NCI-H2196 (cell line): ENCODE results near the gene SPDYE2B.
"Not testable (repeated sequence)": the region's sequence is repeated elsewhere in the genome, so short reads cannot be mapped to it uniquely, and the experiment has no call there.

Experiments
- DNase-seq: peaks from one replicate; lab custom pipeline; 2025; ENCODE audit not compliant: unreplicated experiment; lab: John Stamatoyannopoulos, UW

The SPDYE2B gene

GRCh38 chr7:102649924-102650323 lies at the start of gene SPDYE2B:
SPDYE2B (plus strand) TSS chr7:102650319; CDS start chr7:102652349, 2,030 bp downstream.
- not testable (repeated sequence) for DNase-seq

GRCh38 chr7:102602317-102602716 lies 47.8 kb upstream of the SPDYE2B start:
- not testable (repeated sequence) for DNase-seq

GRCh38 chr7:102604431-102605145 lies 45.5 kb upstream of the SPDYE2B start:
- not testable (repeated sequence) for DNase-seq

GRCh38 chr7:102606848-102607247 lies 43.3 kb upstream of the SPDYE2B start:
- DNase-seq: not testable (repeated sequence)

- not testable (repeated sequence) for DNase-seq
Measured at GRCh38 chr7:102609734-102610133, 40.4 kb upstream of the SPDYE2B start.

- not testable (repeated sequence) for DNase-seq
Measured at GRCh38 chr7:102610441-102610840, 39.7 kb upstream of the SPDYE2B start.

GRCh38 chr7:102611013-102611674 lies 39.0 kb upstream of the SPDYE2B start:
- not testable (repeated sequence) for DNase-seq

GRCh38 chr7:102611675-102612325 lies 38.3 kb upstream of the SPDYE2B start:
- not testable (repeated sequence) for DNase-seq

- DNase-seq: not testable (repeated sequence)
Measured at GRCh38 chr7:102613575-102614345, 36.4 kb upstream of the SPDYE2B start.

GRCh38 chr7:102614346-102614697 lies 35.8 kb upstream of the SPDYE2B start:
- not testable (repeated sequence) for DNase-seq

- not testable (repeated sequence) for DNase-seq
Measured at GRCh38 chr7:102614873-102615272, 35.2 kb upstream of the SPDYE2B start.

- DNase-seq: not testable (repeated sequence)
Measured at GRCh38 chr7:102615930-102616329, 34.2 kb upstream of the SPDYE2B start.

- not testable (repeated sequence) for DNase-seq
Measured at GRCh38 chr7:102616507-102617125, 33.5 kb upstream of the SPDYE2B start, which contains the start of gene RASA4. RASA4 (minus strand) TSS chr7:102616756; CDS start chr7:102616689, 67 bp downstream.

- DNase-seq: not testable (repeated sequence)
Measured at GRCh38 chr7:102618122-102618521, 32.0 kb upstream of the SPDYE2B start.

GRCh38 chr7:102627271-102627904 lies 22.7 kb upstream of the SPDYE2B start:
- DNase-seq: not testable (repeated sequence)

- DNase-seq: not testable (repeated sequence)
Measured at GRCh38 chr7:102630622-102631021, 19.5 kb upstream of the SPDYE2B start.

GRCh38 chr7:102634299-102634698 lies 15.8 kb upstream of the SPDYE2B start:
- DNase-seq: not testable (repeated sequence)

- DNase-seq: not testable (repeated sequence)
Measured at GRCh38 chr7:102635354-102635753, 14.8 kb upstream of the SPDYE2B start.

- DNase-seq: not testable (repeated sequence)
Measured at GRCh38 chr7:102636956-102637355, 13.2 kb upstream of the SPDYE2B start.

- DNase-seq: not testable (repeated sequence)
Measured at GRCh38 chr7:102638848-102639247, 11.3 kb upstream of the SPDYE2B start.
